HG03159 (cell line): ENCODE data around the gene ITPK1.

Source experiments
- ATAC-seq: cut with Tn5 transposase; IDR thresholded peaks from one replicate; pipeline ENCODE4 v1.9.1; 2021; ENCODE audit warnings: mild to moderate bottlenecking, moderate library complexity; ENCODE audit not compliant: unreplicated experiment

The ITPK1 gene

GRCh38 chr14:93085911-93086310 is 29.8 kb downstream of the ITPK1 start:
- ATAC-seq, result no peak

DNA sequence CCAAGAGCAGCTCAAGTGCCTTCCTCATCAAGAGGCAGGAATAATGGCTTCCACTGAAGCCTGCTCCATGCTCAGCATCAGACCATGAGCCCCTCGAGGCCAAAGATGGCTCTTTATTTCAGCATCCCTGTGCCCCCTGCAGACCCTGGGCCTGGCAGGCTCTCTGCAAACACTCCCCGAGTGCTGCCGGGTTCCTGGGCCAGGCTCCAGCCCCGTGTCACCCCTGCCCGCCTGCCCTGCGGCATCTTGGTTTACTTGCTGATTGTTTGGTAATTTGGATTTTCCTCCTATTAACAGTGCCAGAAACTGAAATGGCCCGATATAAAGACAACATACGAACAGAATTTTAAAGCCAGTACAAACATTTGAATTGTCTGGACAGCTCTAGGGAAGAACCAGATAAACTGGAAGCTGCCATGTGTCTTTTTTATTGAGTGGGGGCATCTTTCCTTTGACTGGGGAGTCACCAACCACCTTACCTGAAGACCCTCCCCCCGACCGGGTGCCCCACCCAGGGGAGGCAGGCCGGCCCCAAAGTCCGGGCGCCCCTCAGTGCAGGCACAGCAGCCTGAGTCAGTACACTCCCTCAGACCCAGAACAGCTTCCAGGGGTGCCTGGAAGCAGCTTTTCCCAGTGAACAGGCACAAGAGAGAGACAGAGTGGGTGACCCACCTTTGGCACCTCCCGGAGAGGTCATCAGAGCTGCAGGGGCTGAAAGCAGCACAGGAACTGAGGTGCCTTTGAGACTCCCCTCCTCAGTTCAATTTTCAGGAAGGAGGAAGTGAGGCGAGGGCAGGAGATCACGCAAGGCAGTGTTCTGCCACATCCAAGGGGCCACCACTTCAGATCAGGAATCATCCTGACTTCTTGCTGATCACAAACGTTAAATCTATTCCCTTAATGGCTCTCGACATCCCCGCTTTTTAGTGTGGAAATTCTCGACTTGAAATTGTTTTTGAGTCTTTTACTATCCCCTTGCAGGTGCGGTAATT is 30.6 kb downstream of the ITPK1 start:
- no peak for ATAC-seq

DNA sequence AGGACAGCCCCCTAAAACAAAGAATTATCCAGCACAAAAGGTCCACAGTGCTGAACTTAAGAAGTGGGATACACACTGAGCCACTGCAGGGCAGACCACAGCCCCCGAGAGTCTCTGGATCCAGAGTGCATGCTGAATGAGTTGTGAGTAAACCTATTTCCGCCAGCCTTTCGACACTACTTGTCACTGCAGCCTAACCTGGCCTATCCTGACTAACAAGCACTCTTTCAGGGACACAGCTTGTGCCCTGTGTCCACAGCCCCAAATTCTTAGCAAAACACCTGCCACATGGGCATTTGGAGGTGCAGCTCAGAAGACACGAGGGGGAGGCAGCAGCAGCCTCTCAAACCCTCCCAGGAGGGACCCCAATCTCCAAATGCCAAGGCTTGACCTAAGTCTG is 31.3 kb downstream of the ITPK1 start:
- no peak for ATAC-seq

DNA sequence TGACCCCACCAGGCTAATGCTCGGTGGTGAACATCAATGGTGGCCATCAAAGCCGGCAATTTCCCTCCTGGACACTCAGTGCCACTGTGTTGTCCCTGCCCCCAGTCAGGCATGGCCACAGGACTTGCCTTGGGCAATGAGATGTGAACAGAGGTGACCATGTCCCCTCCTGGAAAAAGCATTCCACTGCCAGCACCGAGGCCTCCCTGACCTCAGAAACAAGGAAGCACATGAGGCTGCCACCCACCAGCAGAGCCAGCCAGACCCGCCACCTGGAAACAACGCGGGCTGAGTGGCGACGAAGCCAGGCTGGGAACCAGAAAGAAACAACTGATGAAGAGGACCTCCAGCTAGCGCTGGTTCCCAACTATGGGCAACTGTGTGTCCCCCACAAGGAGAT is 31.8 kb downstream of the ITPK1 start:
- no peak for ATAC-seq

GRCh38 chr14:93082576-93083001 is 33.1 kb downstream of the ITPK1 start:
- no peak for ATAC-seq

GRCh38 chr14:93081876-93082570 is 33.7 kb downstream of the ITPK1 start:
- no peak for ATAC-seq

- ATAC-seq, result no peak
Observed at GRCh38 chr14:93079865-93080403, 35.8 kb downstream of the ITPK1 start.

DNA sequence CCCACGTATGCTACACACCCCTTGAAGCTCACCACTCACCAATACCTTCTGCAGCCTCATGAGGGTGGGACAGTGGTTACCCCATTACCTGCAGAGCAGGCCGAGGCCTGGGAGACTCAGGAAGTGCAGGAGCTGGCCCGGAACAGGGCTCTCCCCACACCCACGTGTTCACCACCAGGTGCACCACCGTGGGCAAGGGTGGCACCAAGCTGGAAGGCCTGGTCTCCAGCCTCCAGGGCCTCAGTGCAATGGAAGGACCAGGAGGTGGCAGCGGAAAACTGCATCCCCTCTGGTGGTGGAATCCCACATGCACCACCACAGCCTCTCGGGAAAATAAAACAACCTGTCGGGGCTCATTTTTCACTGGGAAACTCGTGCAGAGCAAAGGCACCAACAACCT is 36.4 kb downstream of the ITPK1 start:
- ATAC-seq, result no peak

- no peak for ATAC-seq
Observed at GRCh38 chr14:93078870-93079269, 36.9 kb downstream of the ITPK1 start.

DNA sequence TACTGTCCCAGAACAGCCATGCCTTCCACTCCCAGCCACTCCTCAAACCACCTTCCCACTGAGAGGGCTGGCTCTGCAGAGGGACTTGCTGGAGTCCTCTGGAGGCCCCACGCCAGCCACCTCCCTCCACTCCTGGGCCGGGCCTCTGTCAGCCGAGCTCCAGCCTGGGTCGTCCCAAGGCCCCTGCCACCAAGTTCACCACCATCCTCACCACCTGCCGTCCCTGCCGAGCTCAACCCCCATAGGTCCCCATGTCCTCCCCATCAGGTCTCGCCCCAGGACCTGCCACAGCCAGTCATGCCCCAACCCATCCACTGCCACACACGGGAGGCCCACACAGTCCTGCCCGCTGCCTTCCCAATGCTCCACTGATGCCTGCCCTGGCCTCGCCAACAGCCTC is 39.0 kb downstream of the ITPK1 start:
- ATAC-seq, result no peak

- no peak for ATAC-seq
Observed at GRCh38 chr14:93075891-93076290, 39.8 kb downstream of the ITPK1 start.

- no peak for ATAC-seq
Observed at GRCh38 chr14:93073910-93074769, 41.6 kb downstream of the ITPK1 start.

DNA sequence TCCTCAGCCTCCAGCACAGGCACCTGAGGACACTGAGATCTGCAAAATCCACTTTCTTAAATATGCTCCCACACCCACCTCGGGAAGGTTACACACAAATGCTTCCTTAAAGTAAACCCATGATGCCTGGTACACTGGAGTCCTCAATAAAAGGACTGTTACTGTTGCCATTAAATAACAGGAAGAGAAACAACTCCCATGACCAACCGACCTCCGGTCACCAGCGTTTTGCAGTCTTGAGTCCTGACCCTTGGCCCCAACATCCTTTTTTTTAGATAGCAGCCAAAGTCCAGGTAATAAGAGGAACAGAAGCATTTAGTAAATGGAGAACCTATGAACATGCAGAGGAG is 42.4 kb downstream of the ITPK1 start:
- no peak for ATAC-seq

- no peak for ATAC-seq
Observed at GRCh38 chr14:93072659-93073357, 42.9 kb downstream of the ITPK1 start.

- no peak for ATAC-seq
Observed at GRCh38 chr14:93068711-93069110, 47.0 kb downstream of the ITPK1 start.

DNA sequence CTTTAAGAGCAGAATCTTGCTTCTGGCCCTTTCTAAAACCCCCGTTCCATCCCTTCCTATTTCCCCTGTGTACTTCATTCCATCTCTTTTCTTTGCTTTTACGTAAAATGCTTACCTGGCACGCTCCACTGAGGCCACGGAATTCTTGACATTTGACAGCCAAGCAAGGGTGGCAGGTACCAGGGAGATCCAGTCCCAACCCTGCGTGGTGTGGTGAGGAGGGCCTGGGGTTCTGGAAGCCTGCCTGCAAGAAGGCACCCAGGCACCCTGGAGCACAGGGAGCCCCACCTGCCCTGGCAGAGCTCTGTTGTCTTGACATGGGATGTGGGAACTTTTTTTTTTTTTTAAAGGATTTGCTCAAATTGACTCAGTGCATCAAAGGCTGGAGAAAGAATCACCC is 48.6 kb downstream of the ITPK1 start:
- no peak for ATAC-seq

GRCh38 chr14:93065272-93065730 is 50.4 kb downstream of the ITPK1 start:
- ATAC-seq, result no peak

GRCh38 chr14:93064411-93065271 is 51.1 kb downstream of the ITPK1 start:
- no peak for ATAC-seq

- ATAC-seq, result no peak
Observed at GRCh38 chr14:93063393-93063792, 52.3 kb downstream of the ITPK1 start.
